ENCODE measurements around the gene SMPD1.

DNA sequence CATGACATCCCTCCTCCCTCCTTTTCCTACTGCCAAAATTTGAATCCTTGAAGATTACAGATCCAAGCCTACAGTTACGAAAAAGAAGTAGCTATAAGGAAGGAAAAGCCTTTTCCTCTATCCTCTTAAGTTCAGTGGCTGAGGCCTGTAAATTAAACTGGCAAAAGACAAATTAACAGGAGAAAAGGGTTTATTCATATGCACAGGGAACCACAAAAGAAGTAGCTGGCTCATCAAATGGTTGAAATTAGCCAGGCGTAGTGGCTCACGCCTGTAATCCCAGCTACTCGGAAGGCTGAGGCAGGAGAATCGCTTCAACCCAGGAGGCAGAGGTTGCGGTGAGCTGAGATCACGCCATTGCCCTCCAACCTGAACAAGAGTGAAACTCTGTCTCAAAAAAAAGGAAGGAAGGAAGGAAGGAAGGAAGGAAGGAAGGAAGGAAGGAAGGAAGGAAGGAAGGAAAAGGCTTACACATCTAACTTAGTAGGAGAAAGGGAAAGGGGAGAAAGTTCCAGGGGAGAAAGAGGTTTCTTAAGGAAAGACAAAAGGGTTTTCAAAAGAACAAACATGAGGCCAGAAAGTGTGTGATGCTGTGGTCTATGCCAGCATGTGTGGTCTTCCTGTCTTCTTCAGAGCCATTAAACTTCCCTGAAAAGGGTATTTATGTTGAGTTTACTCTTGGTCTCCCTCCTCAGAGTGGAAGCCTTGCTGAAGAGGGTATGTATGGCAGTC lies 5.1 kb upstream of the SMPD1 start:
- TF ChIP-seq, protein P1, sequence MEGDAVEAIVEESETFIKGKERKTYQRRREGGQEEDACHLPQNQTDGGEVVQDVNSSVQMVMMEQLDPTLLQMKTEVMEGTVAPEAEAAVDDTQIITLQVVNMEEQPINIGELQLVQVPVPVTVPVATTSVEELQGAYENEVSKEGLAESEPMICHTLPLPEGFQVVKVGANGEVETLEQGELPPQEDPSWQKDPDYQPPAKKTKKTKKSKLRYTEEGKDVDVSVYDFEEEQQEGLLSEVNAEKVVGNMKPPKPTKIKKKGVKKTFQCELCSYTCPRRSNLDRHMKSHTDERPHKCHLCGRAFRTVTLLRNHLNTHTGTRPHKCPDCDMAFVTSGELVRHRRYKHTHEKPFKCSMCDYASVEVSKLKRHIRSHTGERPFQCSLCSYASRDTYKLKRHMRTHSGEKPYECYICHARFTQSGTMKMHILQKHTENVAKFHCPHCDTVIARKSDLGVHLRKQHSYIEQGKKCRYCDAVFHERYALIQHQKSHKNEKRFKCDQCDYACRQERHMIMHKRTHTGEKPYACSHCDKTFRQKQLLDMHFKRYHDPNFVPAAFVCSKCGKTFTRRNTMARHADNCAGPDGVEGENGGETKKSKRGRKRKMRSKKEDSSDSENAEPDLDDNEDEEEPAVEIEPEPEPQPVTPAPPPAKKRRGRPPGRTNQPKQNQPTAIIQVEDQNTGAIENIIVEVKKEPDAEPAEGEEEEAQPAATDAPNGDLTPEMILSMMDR (IDR thresholded peaks at IDR 0.05 in 4 of 5, conservative IDR thresholded peaks at IDR 0.05 in 1 of 5) = no peak
- no peak for TF ChIP-seq POLR2A (IDR thresholded peaks at IDR 0.05)
